ENCODE results near the gene MTMR3.
"Not testable (repeated sequence)": the region's sequence is repeated elsewhere in the genome, so short reads cannot be mapped to it uniquely, and the experiment has no call there.

Gene MTMR3

GRCh38 chr22:29972121-29972520, 89.1 kb downstream of the MTMR3 start:
- no peak for DNase-seq

GRCh38 chr22:29973269-29973668, 90.3 kb downstream of the MTMR3 start:
- DNase-seq = no peak

- DNase-seq = not testable (repeated sequence)
Measured at GRCh38 chr22:29973680-29974079, 90.7 kb downstream of the MTMR3 start.

GRCh38 chr22:29975494-29975893, 92.5 kb downstream of the MTMR3 start:
- DNase-seq = no peak

- DNase-seq = no peak
Measured at GRCh38 chr22:29977107-29977506, 94.1 kb downstream of the MTMR3 start.

- no peak for DNase-seq
Measured at GRCh38 chr22:29979777-29980321, 96.9 kb downstream of the MTMR3 start.

- no peak for DNase-seq
Measured at GRCh38 chr22:29983296-29983917, 100.4 kb downstream of the MTMR3 start.

- DNase-seq = no peak
Measured at GRCh38 chr22:29985912-29986311, 102.9 kb downstream of the MTMR3 start.

- no peak for DNase-seq
Measured at GRCh38 chr22:29987137-29987536, 104.2 kb downstream of the MTMR3 start.

- DNase-seq = no peak
Measured at GRCh38 chr22:29988719-29989118, 105.7 kb downstream of the MTMR3 start.

GRCh38 chr22:29989446-29989845, 106.5 kb downstream of the MTMR3 start:
- DNase-seq = no peak

- DNase-seq = no peak
Measured at GRCh38 chr22:29992341-29993275, 109.6 kb downstream of the MTMR3 start.

- no peak for DNase-seq
Measured at GRCh38 chr22:29994027-29994715, 111.2 kb downstream of the MTMR3 start.

GRCh38 chr22:29994943-29995342, 112.0 kb downstream of the MTMR3 start:
- no peak for DNase-seq

GRCh38 chr22:29997107-29997506, 114.1 kb downstream of the MTMR3 start:
- DNase-seq = no peak

- DNase-seq = no peak
Measured at GRCh38 chr22:29997516-29997915, 114.5 kb downstream of the MTMR3 start.

- no peak for DNase-seq
Measured at GRCh38 chr22:29998627-29999384, 115.8 kb downstream of the MTMR3 start.

- DNase-seq = no peak
Measured at GRCh38 chr22:30000566-30000965, 117.6 kb downstream of the MTMR3 start.

GRCh38 chr22:30001459-30001858, 118.5 kb downstream of the MTMR3 start:
- no peak for DNase-seq

GRCh38 chr22:30002861-30003486, 120.0 kb downstream of the MTMR3 start:
- DNase-seq = no peak

GRCh38 chr22:30004101-30004500, 121.1 kb downstream of the MTMR3 start:
- no peak for DNase-seq

GRCh38 chr22:30004694-30005093, 121.7 kb downstream of the MTMR3 start:
- no peak for DNase-seq

Measured in NK-92 treated with Interleukin-12 subunit alpha and Interleukin-12 subunit beta, amount 100 ng/mL, for 24 hours (cell line).